Liver (tissue), 9 donors: ENCODE results near the gene ACAN. TPM values are rescaled to one million over a fixed set of nuclear protein-coding genes. Genes with fewer than 3 reads are reported as not detected.

ENCODE experiments used
- DNase-seq: peaks from one replicate; pipeline ENCODE4 v3.0.0-alpha.2; 2017; ENCODE audit warnings: low spot score
- H3K27ac ChIP-seq, 2 donors: one replicate each; pipeline ENCODE4 v1.7.0; 2013; ENCODE audit warnings: inconsistent platforms in 2 of 2, low read length in 2 of 2, control low read depth in 1 of 2, low read depth in 1 of 2, mild to moderate bottlenecking in 1 of 2
- H3K27me3 ChIP-seq, 4 donors: one replicate each; pipeline versions ENCODE4 v1.6.1 to v1.7.0; 2013; ENCODE audit warnings: low read length in 3 of 4, inconsistent platforms in 1 of 4, mild to moderate bottlenecking in 1 of 4, moderate library complexity in 1 of 4; ENCODE audit not compliant: control insufficient read depth in 4 of 4, insufficient read depth in 4 of 4
- H3K36me3 ChIP-seq, 4 donors: one replicate each; pipeline versions ENCODE4 v1.6.1 to v1.7.0; 2013; ENCODE audit warnings: low read length in 3 of 4, mild to moderate bottlenecking in 3 of 4, low read depth in 1 of 4, moderate library complexity in 1 of 4; ENCODE audit not compliant: control insufficient read depth in 4 of 4, insufficient read depth in 3 of 4
- H3K4me1 ChIP-seq, 4 donors: one replicate each; pipeline versions ENCODE4 v1.6.1 to v1.7.0; 2013; ENCODE audit warnings: low read length in 3 of 4, mild to moderate bottlenecking in 3 of 4, moderate library complexity in 1 of 4; ENCODE audit not compliant: control insufficient read depth in 4 of 4, insufficient read depth in 4 of 4
- H3K4me3 ChIP-seq, 3 donors: one replicate each; pipeline versions ENCODE4 v1.6.1 to v1.7.0; 2013; ENCODE audit warnings: low read length in 3 of 3, control low read depth in 1 of 3, low read depth in 1 of 3, mild to moderate bottlenecking in 1 of 3
- H3K9ac ChIP-seq, 2 donors: one replicate each; pipeline ENCODE4 v1.7.0; 2013; ENCODE audit warnings: low read length in 2 of 2, mild to moderate bottlenecking in 2 of 2, moderate library complexity in 2 of 2, control low read depth in 1 of 2, low read depth in 1 of 2
- H3K9me3 ChIP-seq, 4 donors: one replicate each; pipeline versions ENCODE4 v1.6.1 to v1.7.0; 2013; ENCODE audit warnings: low read length in 3 of 4; ENCODE audit not compliant: control insufficient read depth in 4 of 4
- ATF3 ChIP-seq: IDR thresholded peaks from 2 replicates; pipeline ENCODE4 v1.6.1; 2016; ENCODE audit warnings: antibody characterized with exemption
- CTCF ChIP-seq: fragments of 150-350 bp; IDR thresholded peaks from 2 replicates; pipeline ENCODE4 v1.5.1; 2017; ENCODE audit warnings: improper control_type of control experiment, low read depth, low read length; ENCODE audit not compliant: missing input control
- EGR1 ChIP-seq, 2 donors: IDR thresholded peaks; 2 replicates each; pipeline ENCODE4 v1.6.1; 2016 to 2018; ENCODE audit warnings: antibody characterized with exemption in 2 of 2, low read depth in 2 of 2
- FOXA1 ChIP-seq: IDR thresholded peaks from 2 replicates; pipeline ENCODE4 v1.6.1; 2016; ENCODE audit warnings: antibody characterized with exemption
- FOXA2 ChIP-seq: IDR thresholded peaks from 2 replicates; pipeline ENCODE4 v1.6.1; 2016; ENCODE audit warnings: antibody characterized with exemption
- GABPA ChIP-seq, 2 donors: IDR thresholded peaks in 1 of 2; conservative IDR thresholded peaks in 1 of 2; 2 replicates each; pipeline ENCODE4 v1.6.1; 2016; ENCODE audit warnings: antibody characterized with exemption in 2 of 2, mild to moderate bottlenecking in 1 of 2, moderate library complexity in 1 of 2
- HNF4A ChIP-seq, 2 donors: conservative IDR thresholded peaks; 2 replicates each; pipeline ENCODE4 v1.6.1; 2016; ENCODE audit warnings: antibody characterized with exemption in 2 of 2, mild to moderate bottlenecking in 2 of 2
- HNF4G ChIP-seq: IDR thresholded peaks from 2 replicates; pipeline ENCODE4 v1.6.1; 2016; ENCODE audit warnings: antibody characterized with exemption
- JUND ChIP-seq, 2 donors: IDR thresholded peaks; 2 replicates each; pipeline ENCODE4 v1.6.1; 2016; ENCODE audit warnings: antibody characterized with exemption in 2 of 2
- NR2F2 ChIP-seq: IDR thresholded peaks from 2 replicates; pipeline ENCODE4 v1.6.1; 2016; ENCODE audit warnings: antibody characterized with exemption
- RAD21 ChIP-seq, 2 donors: IDR thresholded peaks; 2 replicates each; pipeline ENCODE4 v1.6.1; 2016; ENCODE audit warnings: antibody characterized with exemption in 2 of 2, mild to moderate bottlenecking in 2 of 2
- REST ChIP-seq: IDR thresholded peaks from 2 replicates; pipeline ENCODE4 v1.6.1; 2016; ENCODE audit warnings: antibody characterized with exemption, mild to moderate bottlenecking
- RXRA ChIP-seq, 2 donors: IDR thresholded peaks; 2 replicates each; pipeline ENCODE4 v1.6.1; 2017 to 2018; ENCODE audit warnings: antibody characterized with exemption in 2 of 2, mild to moderate bottlenecking in 1 of 2
- SP1 ChIP-seq: IDR thresholded peaks from 2 replicates; pipeline ENCODE4 v1.6.1; 2018; ENCODE audit warnings: antibody characterized with exemption, mild to moderate bottlenecking
- TAF1 ChIP-seq: conservative IDR thresholded peaks from 2 replicates; pipeline ENCODE4 v1.6.1; 2016; ENCODE audit warnings: antibody characterized with exemption, mild to moderate bottlenecking
- YY1 ChIP-seq: IDR thresholded peaks from 2 replicates; pipeline ENCODE4 v1.6.1; 2016; ENCODE audit warnings: antibody characterized with exemption, mild to moderate bottlenecking
- ZBTB33 ChIP-seq: IDR thresholded peaks from 2 replicates; pipeline ENCODE4 v1.6.1; 2016; ENCODE audit warnings: antibody characterized with exemption
- WGBS: extraction: QIAGEN DNeasy Blood & Tissue Kit; methylation state at CpG from one replicate; pipeline ENCODE4 v1.1.7; 2013; 5-methylcytosine and 5-hydroxymethylcytosine counted together
- polyA plus RNA-seq, 2 donors: library from polyadenylated mRNA; stranded (reverse) in 1 of 2; unstranded in 1 of 2; fragments of 200-250 nt in 1 of 2; fragments of >200 nt in 1 of 2; fragmentation: Nextera tagmentation in 1 of 2; extraction: Ambion mirVana in 1 of 2; gene quantifications; one replicate each; pipeline versions ENCODE4 v1.2.1 to v1.2.3, GENCODE V29; 2013 to 2015
- total RNA-seq, 2 donors: library from RNA; depleted of rRNA; stranded (reverse); fragments of >200 nt; gene quantifications; one replicate each; pipeline ENCODE4 v1.2.3, GENCODE V29; 2014
- TF ChIP-seq, protein P1 (sequence below): IDR thresholded peaks from 2 replicates; pipeline ENCODE4 v1.6.1; 2016; ENCODE audit warnings: antibody characterized with exemption
- donor health status: healthy.
- donor health status: healthy.
- donor health status: healthy.
- donor health status: healthy.
- donor health status: healthy.

Gene ACAN
- total and polyA plus RNA-seq, 4 donors = under 0.01 to 0.05 (median under 0.01) TPM; not detected in 1

DNA sequence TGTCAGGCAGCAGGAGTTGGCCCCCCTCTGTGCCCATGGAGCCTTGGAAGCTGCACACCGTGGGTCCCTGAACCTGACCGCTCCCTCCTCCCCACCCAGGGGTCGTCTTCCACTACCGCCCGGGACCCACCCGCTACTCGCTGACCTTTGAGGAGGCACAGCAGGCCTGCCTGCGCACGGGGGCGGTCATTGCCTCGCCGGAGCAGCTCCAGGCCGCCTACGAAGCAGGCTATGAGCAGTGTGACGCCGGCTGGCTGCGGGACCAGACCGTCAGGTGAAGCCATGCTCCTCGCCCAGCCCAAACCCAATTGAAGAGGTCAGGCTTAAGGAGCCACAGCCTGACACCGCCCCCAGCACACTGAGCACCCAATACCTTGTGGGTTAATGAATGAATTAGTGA lies 43.9 kb downstream of the ACAN start (continued):
- TF ChIP-seq ATF3 (no peak), SP1 (no peak), JUND (IDR thresholded peaks at IDR 0.05) (no peak), YY1 (no peak)

DNA sequence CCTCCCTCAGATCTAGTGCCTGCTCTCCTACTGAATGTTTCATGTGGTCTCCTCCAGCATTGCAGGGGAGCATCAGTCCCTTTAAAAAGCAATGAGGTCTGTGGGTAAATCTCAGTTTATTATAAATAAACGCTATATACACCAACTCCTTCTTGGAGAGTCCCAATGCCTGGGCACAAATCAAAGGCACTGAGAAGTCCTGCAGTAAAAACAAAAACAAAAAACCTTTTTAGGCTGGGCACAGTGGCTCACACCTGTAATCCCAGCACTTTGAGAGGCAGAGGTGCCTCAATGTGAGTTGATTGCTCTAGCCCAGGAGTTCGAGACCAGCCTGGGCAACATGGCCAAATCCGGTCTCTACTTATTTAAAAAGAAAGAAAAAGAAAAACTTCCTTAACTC lies 45.0 kb downstream of the ACAN start:
- Histone ChIP-seq H3K36me3 (no peaks in the 10 kb centered on the region), H3K27me3 (peaks cover 0 to 5% (median 0%) of the 10 kb centered on the region in 4 donors), H3K4me1 (no peaks in the 10 kb centered on the region), H3K9me3 (no peaks in the 10 kb centered on the region), H3K4me3 (no peak overlapping the region), H3K9ac (no peak overlapping the region), H3K27ac (no peak overlapping the region)
- DNase-seq = no peak
- TF ChIP-seq SP1 (no peak), NR2F2 (no peak), HNF4G (no peak), ZBTB33 (no peak), RXRA (IDR thresholded peaks at IDR 0.05) (no peak), HNF4A (conservative IDR thresholded peaks at IDR 0.05) (no peak), GABPA (IDR thresholded peaks at IDR 0.05 in 1 of 2, conservative IDR thresholded peaks at IDR 0.05 in 1 of 2) (no peak), REST (no peak), CTCF (no peak), JUND (IDR thresholded peaks at IDR 0.05) (no peak), TAF1 (no peak), RAD21 (IDR thresholded peaks at IDR 0.05) (no peak), FOXA1 (no peak), EGR1 (IDR thresholded peaks at IDR 0.05; ENCODE audit: low read depth in 2 of 2) (no peak), ATF3 (no peak), YY1 (no peak), FOXA2 (no peak)
- TF ChIP-seq, protein P1, sequence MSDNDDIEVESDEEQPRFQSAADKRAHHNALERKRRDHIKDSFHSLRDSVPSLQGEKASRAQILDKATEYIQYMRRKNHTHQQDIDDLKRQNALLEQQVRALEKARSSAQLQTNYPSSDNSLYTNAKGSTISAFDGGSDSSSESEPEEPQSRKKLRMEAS = no peak
- WGBS = 90% methylated on average over 3 of the region's 3 CpGs
